PFSK-1 (cell line): Measurements from ENCODE around the gene RAB4A.

Experiments used
- FOXP2 ChIP-seq: optimal IDR thresholded peaks from 2 replicates; pipeline ENCODE3; 2011; ENCODE audit warnings: borderline replicate concordance, control low read depth, inconsistent platforms; ENCODE audit not compliant: insufficient read depth; ENCODE audit errors: extremely low read length, extremely low read depth
- POLR2AphosphoS5 ChIP-seq: IDR thresholded peaks from 2 replicates; pipeline ENCODE4 v1.6.1; 2012; ENCODE audit warnings: low read depth, mild to moderate bottlenecking, control low read depth, low read length, moderate library complexity
- REST ChIP-seq, 2 experiments: IDR thresholded peaks; 2 replicates each; pipeline versions ENCODE4 v1.6.1 to v1.8.0; 2011 to 2012; ENCODE audit warnings: low read depth in 2 of 2, low read length in 2 of 2, control low read depth in 1 of 2, inconsistent platforms in 1 of 2, mild to moderate bottlenecking in 1 of 2, moderate library complexity in 1 of 2; ENCODE audit not compliant: insufficient read depth in 1 of 2
- SIN3A ChIP-seq: IDR thresholded peaks from 2 replicates; pipeline ENCODE4 v1.6.1; 2012; ENCODE audit warnings: mild to moderate bottlenecking, low read length, moderate library complexity, borderline replicate concordance; ENCODE audit not compliant: insufficient read depth
- TAF1 ChIP-seq: IDR thresholded peaks from 2 replicates; pipeline ENCODE4 v1.6.1; 2012; ENCODE audit warnings: low read length, control low read depth, borderline replicate concordance; ENCODE audit not compliant: insufficient read depth

Gene RAB4A

GRCh38 chr1:229243638-229244037, 27.3 kb upstream of the RAB4A start:
- TF ChIP-seq REST (IDR thresholded peaks at IDR 0.05; ENCODE audit: insufficient read depth in 1 of 2, low read depth in 2 of 2, low read length in 2 of 2) (no peak), SIN3A (no peak), FOXP2 (no peak), POLR2AphosphoS5 (no peak), TAF1 (no peak)

GRCh38 chr1:229244091-229244490, 26.8 kb upstream of the RAB4A start:
- TF ChIP-seq REST (IDR thresholded peaks at IDR 0.05; ENCODE audit: insufficient read depth in 1 of 2, low read depth in 2 of 2, low read length in 2 of 2) = no peak
- no peak for TF ChIP-seq FOXP2
- TF ChIP-seq SIN3A = no peak
- no peak for TF ChIP-seq POLR2AphosphoS5
- no peak for TF ChIP-seq TAF1

- TF ChIP-seq REST (IDR thresholded peaks at IDR 0.05; ENCODE audit: insufficient read depth in 1 of 2, low read depth in 2 of 2, low read length in 2 of 2) = no peak
- no peak for TF ChIP-seq SIN3A
- no peak for TF ChIP-seq FOXP2
- TF ChIP-seq POLR2AphosphoS5 = no peak
- no peak for TF ChIP-seq TAF1
Observed at GRCh38 chr1:229247871-229248270, 23.0 kb upstream of the RAB4A start.

GRCh38 chr1:229248821-229249817, 21.8 kb upstream of the RAB4A start:
- TF ChIP-seq FOXP2 (no peak), REST (IDR thresholded peaks at IDR 0.05; ENCODE audit: insufficient read depth in 1 of 2, low read depth in 2 of 2, low read length in 2 of 2) (no peak), POLR2AphosphoS5 (no peak), SIN3A (no peak), TAF1 (no peak)
